ENCODE data around the gene KAZN.
A peak's percentile ranks its signal among the peaks of the same experiment; 100 is the strongest.

Gene KAZN

GRCh38 chr1:14615549-14616218 is 17.2 kb downstream of the KAZN start:
- no peak for DNase-seq

GRCh38 chr1:14616632-14617396 is 18.3 kb downstream of the KAZN start:
- DNase-seq: no peak

- no peak for DNase-seq
Measured at GRCh38 chr1:14617791-14618190, 19.3 kb downstream of the KAZN start.

- no peak for DNase-seq
Measured at GRCh38 chr1:14620941-14621340, 22.5 kb downstream of the KAZN start.

GRCh38 chr1:14623090-14623489 is 24.6 kb downstream of the KAZN start:
- DNase-seq: no peak

GRCh38 chr1:14624941-14625340 is 26.5 kb downstream of the KAZN start:
- no peak for DNase-seq

- DNase-seq: peak; percentile 22
Measured at GRCh38 chr1:14625572-14625971, 27.1 kb downstream of the KAZN start.

GRCh38 chr1:14625996-14626395 is 27.5 kb downstream of the KAZN start:
- no peak for DNase-seq

- DNase-seq: no peak
Measured at GRCh38 chr1:14626869-14627607, 28.6 kb downstream of the KAZN start.

- DNase-seq: no peak
Measured at GRCh38 chr1:14627608-14628489, 29.4 kb downstream of the KAZN start.

- DNase-seq: no peak
Measured at GRCh38 chr1:14629363-14630014, 31.0 kb downstream of the KAZN start.

GRCh38 chr1:14630986-14631385 is 32.5 kb downstream of the KAZN start:
- DNase-seq: no peak

GRCh38 chr1:14631421-14631820 is 32.9 kb downstream of the KAZN start:
- no peak for DNase-seq

- DNase-seq: no peak
Measured at GRCh38 chr1:14634486-14634885, 36.0 kb downstream of the KAZN start.

GRCh38 chr1:14635421-14635820 is 36.9 kb downstream of the KAZN start:
- no peak for DNase-seq

- DNase-seq: no peak
Measured at GRCh38 chr1:14636897-14637632, 38.6 kb downstream of the KAZN start.

- no peak for DNase-seq
Measured at GRCh38 chr1:14639291-14640050, 41.0 kb downstream of the KAZN start.

- no peak for DNase-seq
Measured at GRCh38 chr1:14642712-14643111, 44.2 kb downstream of the KAZN start.

GRCh38 chr1:14646973-14647372 is 48.5 kb downstream of the KAZN start:
- no peak for DNase-seq

GRCh38 chr1:14647777-14648176 is 49.3 kb downstream of the KAZN start:
- DNase-seq: no peak

GRCh38 chr1:14648391-14648790 is 49.9 kb downstream of the KAZN start:
- DNase-seq: no peak
